H1 (cell line): ENCODE data around the gene FNIP2. TPM values are rescaled to one million over a fixed set of nuclear protein-coding genes. Genes with fewer than 3 reads are reported as not detected.

Experiments used
- CTCF ChIP-seq, 3 experiments: IDR thresholded peaks; 1 replicate in 2 of 3; 2 replicates in 1 of 3; pipeline versions ENCODE4 v1.5.1 to v1.6.1; 2011; ENCODE audit warnings: low read length in 3 of 3, mild to moderate bottlenecking in 3 of 3, inconsistent platforms in 2 of 3, low read depth in 1 of 3, moderate library complexity in 1 of 3; ENCODE audit not compliant: insufficient read depth in 1 of 3; ENCODE audit errors: control extremely low read depth in 1 of 3
- HDAC2 ChIP-seq, 2 experiments: fragments of 300-600 bp in 1 of 2; sonication (generic) in 1 of 2; IDR thresholded peaks; 2 replicates each; pipeline ENCODE4 v1.6.1; 2011 to 2012; ENCODE audit warnings: low read depth in 2 of 2, low read length in 2 of 2, mild to moderate bottlenecking in 2 of 2, moderate library complexity in 2 of 2, borderline replicate concordance in 1 of 2, inconsistent platforms in 1 of 2
- KDM1A ChIP-seq: fragments of 200-600, 300-600 bp; sonication (generic); IDR thresholded peaks from 2 replicates; pipeline ENCODE4 v1.7.1; 2016; ENCODE audit warnings: mild to moderate bottlenecking, low read length, borderline replicate concordance
- MAFK ChIP-seq: IDR thresholded peaks from 2 replicates; pipeline ENCODE4 v1.6.1; 2012; ENCODE audit warnings: low read depth, mild to moderate bottlenecking, improper control_type of control experiment, low read length
- POLR2A ChIP-seq, 2 experiments: IDR thresholded peaks; 1 replicate in 1 of 2; 2 replicates in 1 of 2; pipeline ENCODE4 v1.6.1; 2011; ENCODE audit warnings: low read depth in 2 of 2, low read length in 2 of 2, mild to moderate bottlenecking in 2 of 2; ENCODE audit errors: control extremely low read depth in 1 of 2
- SP4 ChIP-seq: IDR thresholded peaks from 2 replicates; pipeline ENCODE4 v1.6.1; 2012; ENCODE audit warnings: low read length, inconsistent platforms
- polyA plus RNA-seq, 7 experiments: library from polyadenylated mRNA; depleted of rRNA in 3 of 7; stranded (reverse) in 5 of 7; unstranded in 2 of 7; fragments of >200 nt in 5 of 7; fragments of 200-250 nt in 2 of 7; gene quantifications; 1 replicate in 5 of 7; 2 replicates in 1 of 7; 4 replicates in 1 of 7; pipeline versions ENCODE4 v1.2.1 to v1.2.3, GENCODE V29; 2011 to 2013; ENCODE audit warnings: missing spikeins in 2 of 7, mixed read lengths in 2 of 7
- total RNA-seq: library from RNA; stranded (reverse); fragmentation: NEBNext Ultra II Directional; extraction: Animal tissue kit (Norgen Biotek cat#: 25700); gene quantifications from 2 replicates; pipeline ENCODE4 v1.2.1, GENCODE V29; 2021
- TF ChIP-seq, protein P1 (sequence below): IDR thresholded peaks from 2 replicates; pipeline ENCODE4 v1.6.1; 2011; ENCODE audit warnings: low read length, improper control_type of control experiment

Gene FNIP2
- total and polyA plus RNA-seq, 2 of the 8 experiments (the other 6 are each of a cell fraction or from before 2014, with no cell fraction given), result 4.0 to 13.0 TPM

DNA sequence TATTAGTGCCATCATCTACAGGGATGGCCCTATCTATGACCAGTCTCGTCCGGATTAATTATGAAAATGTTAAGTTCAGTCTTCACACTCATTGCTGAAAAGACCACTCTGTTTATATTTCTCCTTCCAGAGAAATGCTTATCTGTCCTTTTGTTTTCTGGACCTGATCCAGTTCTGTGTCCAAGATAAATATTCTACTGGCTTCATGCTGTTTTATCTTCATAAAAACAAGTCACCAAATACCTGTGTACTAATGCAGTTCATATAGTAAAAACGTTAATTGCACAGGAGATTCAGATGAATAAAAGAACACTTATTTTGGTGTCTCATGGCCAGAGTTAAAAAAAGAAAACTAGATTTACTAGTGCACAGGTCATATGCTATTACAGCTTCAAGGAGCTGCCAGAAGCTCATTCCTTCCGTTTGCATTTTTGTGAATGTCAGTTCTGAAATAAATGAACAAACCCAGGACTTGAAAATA lies 17.3 kb downstream of the FNIP2 start (continued):
- no peak for TF ChIP-seq CTCF (IDR thresholded peaks at IDR 0.05; ENCODE audit: control extremely low read depth in 1 of 3, insufficient read depth in 1 of 3, low read depth in 1 of 3, low read length in 3 of 3)
- TF ChIP-seq, protein P1, sequence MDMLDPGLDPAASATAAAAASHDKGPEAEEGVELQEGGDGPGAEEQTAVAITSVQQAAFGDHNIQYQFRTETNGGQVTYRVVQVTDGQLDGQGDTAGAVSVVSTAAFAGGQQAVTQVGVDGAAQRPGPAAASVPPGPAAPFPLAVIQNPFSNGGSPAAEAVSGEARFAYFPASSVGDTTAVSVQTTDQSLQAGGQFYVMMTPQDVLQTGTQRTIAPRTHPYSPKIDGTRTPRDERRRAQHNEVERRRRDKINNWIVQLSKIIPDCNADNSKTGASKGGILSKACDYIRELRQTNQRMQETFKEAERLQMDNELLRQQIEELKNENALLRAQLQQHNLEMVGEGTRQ, result no peak
- TF ChIP-seq MAFK, result no peak
- TF ChIP-seq KDM1A, result no peak
- no peak for TF ChIP-seq POLR2A (IDR thresholded peaks at IDR 0.05; ENCODE audit: control extremely low read depth in 1 of 2, low read depth in 2 of 2, low read length in 2 of 2)
- TF ChIP-seq SP4, result no peak
- TF ChIP-seq HDAC2 (IDR thresholded peaks at IDR 0.05; ENCODE audit: borderline replicate concordance in 1 of 2, low read depth in 2 of 2, low read length in 2 of 2), result no peak
